Panc1 (cell line): Measurements from ENCODE around the gene TIGD7. TPM values are rescaled to one million over a fixed set of nuclear protein-coding genes. Genes with fewer than 3 reads are reported as not detected.

Source experiments
- ATAC-seq: fragments of 200-7000 bp; cut with Tn5 transposase; 2 replicates; pipeline ENCODE4 v1.9.1; 2020; ENCODE audit warnings: mild to moderate bottlenecking, moderate library complexity
- BruUV-seq: library from RNA; stranded (reverse); fragments of 400-500 nt; replicated peaks from 2 replicates; lab custom pipeline; 2021; lab: Mats Ljungman, UMichigan
- CTCF ChIA-PET: fragments of 300-600 bp; sonication (Branson Sonifier 250); formaldehyde crosslinking; loops from one replicate; lab custom pipeline; 2022; ENCODE audit warnings: antibody characterized with exemption; lab: Charles Lee
- POLR2A ChIA-PET: fragments of 300-600 bp; sonication (Branson Sonifier 250); formaldehyde crosslinking; loops from one replicate; lab custom pipeline; 2022; ENCODE audit warnings: antibody characterized with exemption; lab: Charles Lee
- DNase-seq: peaks from one replicate; pipeline ENCODE4 v3.0.0-alpha.2; 2010; ENCODE audit warnings: low read depth, low spot score
- H3K27ac ChIP-seq: 2 replicates; pipeline ENCODE4 v1.5.1; 2011; ENCODE audit warnings: mild to moderate bottlenecking, low read length, inconsistent platforms
- H3K27me3 ChIP-seq: fragments of 200-500 bp; sonication (Bioruptor generic); 2 replicates; pipeline ENCODE4 v1.6.0; 2014; ENCODE audit warnings: low read length, inconsistent platforms; ENCODE audit not compliant: control insufficient read depth, insufficient read depth
- H3K36me3 ChIP-seq: fragments of 200-500 bp; sonication (Bioruptor generic); 2 replicates; pipeline ENCODE4 v1.5.1; 2014; ENCODE audit warnings: inconsistent platforms, mild to moderate bottlenecking, low read length, moderate library complexity; ENCODE audit not compliant: control insufficient read depth, insufficient read depth
- H3K4me1 ChIP-seq: 2 replicates; pipeline ENCODE4 v1.5.1; 2011; ENCODE audit warnings: inconsistent platforms, mild to moderate bottlenecking, low read length, moderate library complexity; ENCODE audit not compliant: control insufficient read depth, insufficient read depth
- H3K4me3 ChIP-seq, 2 experiments: 2 replicates each; pipeline ENCODE4 v1.5.1; 2011 to 2012; ENCODE audit warnings: low read depth in 2 of 2, low read length in 2 of 2, mild to moderate bottlenecking in 2 of 2, inconsistent platforms in 1 of 2, moderate library complexity in 1 of 2
- H3K9me3 ChIP-seq: fragments of 200-500 bp; sonication (Bioruptor generic); 2 replicates; pipeline ENCODE4 v1.5.1; 2014; ENCODE audit warnings: low read depth, mild to moderate bottlenecking, inconsistent platforms, low read length, moderate library complexity; ENCODE audit not compliant: control insufficient read depth, insufficient read depth
- CTCF ChIP-seq: fragments of 450-650 bp; IDR thresholded peaks from 2 replicates; pipeline ENCODE4 v1.5.1; 2017; ENCODE audit warnings: mild to moderate bottlenecking
- POLR2AphosphoS5 ChIP-seq: IDR thresholded peaks from 2 replicates; pipeline ENCODE4 v1.6.1; 2012; ENCODE audit warnings: mild to moderate bottlenecking, low read depth, low read length, moderate library complexity
- REST ChIP-seq, 2 experiments: IDR thresholded peaks; 2 replicates each; pipeline ENCODE4 v1.6.1; 2011 to 2012; ENCODE audit warnings: low read depth in 2 of 2, control low read depth in 1 of 2, low read length in 1 of 2, mild to moderate bottlenecking in 1 of 2, moderate library complexity in 1 of 2; ENCODE audit not compliant: insufficient read depth in 1 of 2
- SIN3A ChIP-seq: IDR thresholded peaks from 2 replicates; pipeline ENCODE4 v1.6.1; 2012; ENCODE audit warnings: low read depth, mild to moderate bottlenecking, low read length, moderate library complexity, borderline replicate concordance; ENCODE audit not compliant: insufficient read depth
- TCF7L2 ChIP-seq: IDR thresholded peaks from 2 replicates; pipeline ENCODE4 v1.6.1; 2011; ENCODE audit warnings: mild to moderate bottlenecking, low read depth, low read length, inconsistent platforms
- in situ Hi-C: cut with HindIII; loops from 2 replicates; pipeline ENCODE4 v1.10.0; 2016; ENCODE audit warnings: low sequenced_read_pairs, low pct_unique_long_range_greater_than_20kb
- intact Hi-C: fragments of 100-400 bp; cut with micrococcal nuclease; formaldehyde crosslinking; loops from one replicate; pipeline ENCODE4 v1.10.0; 2022; ENCODE audit not compliant: unreplicated experiment
- total RNA-seq: library from RNA; stranded (reverse); gene quantifications from one replicate; pipeline ENCODE4 v1.2.1, GENCODE V29; 2021; ENCODE audit not compliant: unreplicated experiment

Gene TIGD7
- total RNA-seq, 1 experiment from 2014 or later: 4.5 TPM

DNA sequence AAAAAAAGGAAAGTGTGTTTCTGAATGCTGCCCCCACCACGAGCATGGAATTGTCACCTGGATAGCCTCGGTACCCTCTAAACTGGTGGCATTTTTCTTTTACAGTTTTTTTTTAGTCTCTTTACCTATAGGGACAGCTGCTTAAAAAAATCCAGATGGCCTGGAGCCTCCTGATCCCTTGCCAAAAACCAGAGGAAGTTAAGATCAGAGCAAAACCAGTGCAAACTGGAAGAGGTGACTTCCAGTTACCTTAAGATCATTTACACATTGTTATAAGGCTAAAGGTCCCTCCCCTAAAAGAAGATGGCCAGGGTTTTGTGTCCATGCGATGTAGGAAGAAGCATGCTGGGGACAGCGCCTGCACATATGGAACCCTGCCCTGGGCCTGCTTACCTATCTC lies 52.3 kb downstream of the TIGD7 start:
- no peak for TF ChIP-seq POLR2AphosphoS5
- TF ChIP-seq CTCF: no peak
- TF ChIP-seq TCF7L2: no peak
- no peak for TF ChIP-seq SIN3A
- TF ChIP-seq REST (IDR thresholded peaks at IDR 0.05; ENCODE audit: insufficient read depth in 1 of 2, low read depth in 2 of 2, low read length in 1 of 2): no peak
- H3K27ac ChIP-seq: no peak overlapping the region
- DNase-seq (no peak), ATAC-seq (no peak)
- no peak overlapping the region for H3K4me3 ChIP-seq
- no peaks in the 10 kb centered on the region for H3K36me3 ChIP-seq
- H3K9me3 ChIP-seq: no peaks in the 10 kb centered on the region
- no TSS peak for BruUV-seq
- ChIA-PET CTCF (no interaction called here), POLR2A (no interaction called here)
- in situ Hi-C loops (no loop called here), intact Hi-C loops (no loop called here)
- no peaks in the 10 kb centered on the region for H3K27me3 ChIP-seq
- no peaks in the 10 kb centered on the region for H3K4me1 ChIP-seq

DNA sequence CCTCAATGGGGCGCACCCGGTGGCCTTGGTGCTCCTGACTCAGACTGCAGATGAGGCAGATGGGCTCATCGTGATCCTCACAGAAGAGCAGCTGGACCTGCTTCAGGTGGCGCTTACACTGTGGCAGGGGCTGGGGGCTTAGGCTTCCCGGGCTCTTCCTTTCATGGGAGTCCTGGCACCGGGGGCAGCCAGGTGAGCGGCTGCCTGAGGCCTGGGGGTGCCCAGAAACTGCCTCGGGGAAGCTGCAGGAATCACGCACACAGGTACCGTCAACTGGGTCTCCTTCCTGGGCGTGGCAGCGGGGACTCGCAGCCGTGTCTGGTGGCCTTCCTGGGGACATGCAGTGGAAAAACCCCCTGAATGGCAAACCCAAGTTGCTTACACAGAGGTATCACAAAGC lies 55.8 kb downstream of the TIGD7 start:
- no peaks in the 10 kb centered on the region for H3K27me3 ChIP-seq
- in situ Hi-C loops: no loop called here
- CTCF ChIA-PET: no interaction called here
- DNase-seq (no peak), ATAC-seq (no peak)
- intact Hi-C loops: no loop called here
- H3K27ac ChIP-seq: no peak overlapping the region
- H3K36me3 ChIP-seq: no peaks in the 10 kb centered on the region
- no TSS peak for BruUV-seq
- H3K9me3 ChIP-seq: no peaks in the 10 kb centered on the region
- POLR2A ChIA-PET: interaction anchor here (0.9 kb wide), 1 partner anchor 16 kb away, joined by 3 read pairs; no protein-coding TSS in a partner anchor
- no peaks in the 10 kb centered on the region for H3K4me1 ChIP-seq
- TF ChIP-seq REST (IDR thresholded peaks at IDR 0.05; ENCODE audit: insufficient read depth in 1 of 2, low read depth in 2 of 2, low read length in 1 of 2) (no peak), CTCF (no peak), TCF7L2 (no peak), POLR2AphosphoS5 (no peak), SIN3A (no peak)
- no peak overlapping the region for H3K4me3 ChIP-seq
